PFSK-1 (cell line): Measurements from ENCODE around the gene G6PC3.
A peak's percentile ranks its signal among the peaks of the same experiment; 100 is the strongest.

Source experiments
- FOXP2 ChIP-seq: optimal IDR thresholded peaks from 2 replicates; pipeline ENCODE3; 2011; ENCODE audit warnings: borderline replicate concordance, control low read depth, inconsistent platforms; ENCODE audit not compliant: insufficient read depth; ENCODE audit errors: extremely low read length, extremely low read depth
- POLR2AphosphoS5 ChIP-seq: IDR thresholded peaks from 2 replicates; pipeline ENCODE4 v1.6.1; 2012; ENCODE audit warnings: low read depth, mild to moderate bottlenecking, control low read depth, low read length, moderate library complexity
- REST ChIP-seq, 2 experiments: IDR thresholded peaks; 2 replicates each; pipeline versions ENCODE4 v1.6.1 to v1.8.0; 2011 to 2012; ENCODE audit warnings: low read depth in 2 of 2, low read length in 2 of 2, control low read depth in 1 of 2, inconsistent platforms in 1 of 2, mild to moderate bottlenecking in 1 of 2, moderate library complexity in 1 of 2; ENCODE audit not compliant: insufficient read depth in 1 of 2
- SIN3A ChIP-seq: IDR thresholded peaks from 2 replicates; pipeline ENCODE4 v1.6.1; 2012; ENCODE audit warnings: mild to moderate bottlenecking, low read length, moderate library complexity, borderline replicate concordance; ENCODE audit not compliant: insufficient read depth
- TAF1 ChIP-seq: IDR thresholded peaks from 2 replicates; pipeline ENCODE4 v1.6.1; 2012; ENCODE audit warnings: low read length, control low read depth, borderline replicate concordance; ENCODE audit not compliant: insufficient read depth

G6PC3 gene

DNA sequence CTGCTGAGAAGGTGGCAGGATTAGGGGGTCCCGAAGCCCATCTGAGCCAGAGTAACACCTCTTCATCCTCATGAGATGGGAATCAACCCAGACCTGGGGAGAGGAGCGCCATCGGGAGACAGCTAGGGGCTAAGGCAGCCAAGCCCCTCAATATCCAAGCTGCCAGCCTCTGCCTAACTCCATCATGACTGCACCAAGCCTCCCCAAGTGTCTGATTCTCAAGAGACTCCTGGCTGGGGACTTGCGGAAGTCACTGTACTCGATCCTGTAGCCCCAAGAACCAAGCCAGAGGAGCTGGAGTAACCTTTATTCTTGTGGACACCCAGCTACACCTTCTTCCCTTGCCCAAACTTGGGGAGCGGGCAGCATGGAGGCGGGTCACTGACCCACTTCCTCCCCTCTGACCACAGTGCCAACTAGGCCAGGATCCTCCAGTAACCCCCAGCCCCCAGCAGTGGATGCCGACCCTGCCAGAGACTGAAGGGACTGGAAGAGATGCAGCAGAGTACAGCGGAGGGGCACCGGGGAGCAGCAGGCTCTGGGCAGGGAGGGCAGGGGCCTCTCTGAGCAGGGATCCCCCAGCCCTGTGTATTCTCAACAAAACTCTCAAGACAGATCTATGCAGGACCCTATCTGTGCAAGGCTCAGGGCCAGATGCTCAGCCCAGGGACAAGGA, 39.6 kb downstream of the G6PC3 start:
- TF ChIP-seq SIN3A (no peak), REST (IDR thresholded peaks at IDR 0.05; ENCODE audit: insufficient read depth in 1 of 2, low read depth in 2 of 2, low read length in 2 of 2) (no peak), POLR2AphosphoS5 (no peak), TAF1 (no peak), FOXP2 (no peak)

DNA sequence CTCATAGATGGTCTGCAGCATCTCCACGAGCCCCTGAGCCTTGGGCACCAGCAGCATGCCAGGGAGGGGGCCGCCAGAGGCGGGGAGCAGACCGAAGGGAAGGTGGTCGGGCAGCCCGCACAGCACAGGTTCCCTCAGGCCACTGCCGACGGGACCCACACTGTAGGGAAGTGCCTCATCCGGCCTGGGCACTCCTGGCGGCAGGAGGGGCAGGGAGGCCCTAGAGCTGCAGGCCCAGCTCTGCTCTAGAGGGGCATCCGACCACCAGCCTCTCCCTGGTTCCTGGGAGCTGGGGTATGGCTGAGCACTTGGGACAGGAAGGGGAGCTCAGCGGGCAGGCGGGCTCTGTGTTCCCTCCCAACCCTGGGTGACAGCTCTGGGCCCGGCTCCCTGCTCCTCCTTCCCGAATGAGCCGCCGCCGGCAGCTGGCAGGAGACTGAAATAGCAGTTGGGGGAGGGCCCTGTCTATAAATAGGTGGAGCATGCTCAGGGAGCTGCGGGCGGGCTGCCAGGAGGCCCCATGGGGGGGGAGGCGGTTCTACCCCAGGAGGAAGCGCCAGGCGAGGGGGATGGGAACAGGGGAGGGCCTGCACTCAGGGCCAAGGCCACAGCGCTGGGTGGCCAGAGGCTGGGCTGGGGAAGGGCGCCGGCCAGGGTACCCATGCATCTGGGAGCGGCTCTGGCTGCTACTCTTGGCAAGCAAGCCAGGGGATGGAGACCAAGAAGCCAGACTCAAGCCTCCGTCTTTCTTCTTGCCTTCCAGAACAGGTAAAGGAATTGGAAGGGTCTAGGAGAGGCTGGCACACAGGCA, 40.5 kb downstream of the G6PC3 start:
- TF ChIP-seq REST (IDR thresholded peaks at IDR 0.05; ENCODE audit: insufficient read depth in 1 of 2, low read depth in 2 of 2, low read length in 2 of 2) = no peak
- peak; percentile 45; the same call in 1 of the 2 replicates for TF ChIP-seq SIN3A
- TF ChIP-seq FOXP2 = no peak
- TF ChIP-seq TAF1 = no peak
- peak; percentile 85 for TF ChIP-seq POLR2AphosphoS5

GRCh38 chr17:44111777-44112176, 41.2 kb downstream of the G6PC3 start:
- TF ChIP-seq SIN3A (no peak), TAF1 (no peak), FOXP2 (no peak), POLR2AphosphoS5 (no peak), REST (IDR thresholded peaks at IDR 0.05; ENCODE audit: insufficient read depth in 1 of 2, low read depth in 2 of 2, low read length in 2 of 2) (no peak)

DNA sequence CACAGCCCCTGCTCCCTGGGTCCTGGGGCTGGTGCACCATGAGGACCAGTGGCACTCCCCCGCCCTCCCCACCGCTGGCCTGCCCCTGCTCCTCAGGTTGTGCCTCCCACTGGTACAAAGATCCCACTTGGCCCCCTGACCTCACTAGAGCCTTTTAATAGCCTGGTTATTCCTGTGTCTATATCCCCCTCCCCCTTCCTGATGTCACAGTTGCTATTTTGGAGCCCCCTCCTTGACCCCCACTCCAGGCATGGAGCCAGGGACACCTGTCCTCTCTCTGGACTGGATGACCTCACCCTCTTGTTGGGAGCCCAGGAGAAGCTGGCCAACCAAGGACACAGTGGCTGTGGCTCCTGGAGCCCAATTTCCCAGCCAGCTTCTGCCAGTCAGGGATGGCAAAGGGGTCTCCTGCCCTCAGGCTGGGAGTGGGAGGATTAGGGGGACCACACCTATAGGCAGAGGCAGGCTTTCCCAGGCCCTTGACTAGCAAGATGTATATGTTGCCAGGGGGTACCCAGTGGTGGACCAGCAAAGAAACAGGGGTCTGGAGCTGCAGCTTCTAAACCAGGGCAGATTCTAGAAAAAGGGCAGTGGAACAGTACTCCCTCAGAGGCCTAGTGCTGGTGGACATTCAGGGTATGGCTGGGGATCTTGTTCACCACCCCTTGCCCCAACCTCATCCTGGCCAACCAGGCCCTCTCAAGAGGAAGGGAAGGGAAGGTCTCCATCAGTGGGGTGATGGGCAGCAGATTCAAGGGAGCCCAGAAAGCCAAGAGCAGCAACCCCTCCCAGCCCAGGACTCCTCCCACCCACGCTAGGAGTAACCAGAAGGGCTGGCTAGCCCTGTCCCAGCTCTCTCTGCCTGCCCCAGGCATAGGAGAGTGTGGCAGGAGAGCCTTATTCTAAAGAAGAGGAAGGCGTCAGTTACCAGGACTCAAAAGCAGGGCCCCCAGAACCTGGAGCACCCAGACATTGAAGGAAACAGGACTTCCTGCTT, 42.0 kb downstream of the G6PC3 start:
- TF ChIP-seq POLR2AphosphoS5 (no peak), FOXP2 (no peak), SIN3A (no peak), TAF1 (no peak), REST (IDR thresholded peaks at IDR 0.05; ENCODE audit: insufficient read depth in 1 of 2, low read depth in 2 of 2, low read length in 2 of 2) (no peak)
